Subcutaneous adipose tissue (tissue), 4 donors: Measurements from ENCODE around the gene AGMO. TPM values are rescaled to one million over a fixed set of nuclear protein-coding genes. Genes with fewer than 3 reads are reported as not detected.

Experiments
- CTCF ChIP-seq: fragments of 450-650 bp; IDR thresholded peaks from one replicate; pipeline ENCODE4 v1.5.1; 2016; ENCODE audit warnings: low read depth, mild to moderate bottlenecking, control low read depth, antibody characterized with exemption, moderate library complexity
- total RNA-seq, 4 donors: library from RNA; depleted of rRNA; stranded (reverse); fragments of >200 nt; gene quantifications; one replicate each; pipeline ENCODE4 v1.1.0, GENCODE V29; 2016

AGMO gene
- total RNA-seq, 4 donors from 2014 or later = 2.4 to 28.6 (median 10.2) TPM

- TF ChIP-seq CTCF = no peak
Measured at GRCh38 chr7:15225981-15226380, 335.8 kb downstream of the AGMO start.

- TF ChIP-seq CTCF = no peak
Measured at GRCh38 chr7:15219758-15220157, 342.1 kb downstream of the AGMO start.

GRCh38 chr7:15218261-15218660, 343.6 kb downstream of the AGMO start:
- no peak for TF ChIP-seq CTCF

- TF ChIP-seq CTCF = no peak
Measured at GRCh38 chr7:15215616-15216015, 346.2 kb downstream of the AGMO start.

- no peak for TF ChIP-seq CTCF
Measured at GRCh38 chr7:15214976-15215375, 346.8 kb downstream of the AGMO start.

GRCh38 chr7:15213093-15213492, 348.7 kb downstream of the AGMO start:
- TF ChIP-seq CTCF = no peak

GRCh38 chr7:15209429-15209828, 352.4 kb downstream of the AGMO start:
- TF ChIP-seq CTCF = no peak

- no peak for TF ChIP-seq CTCF
Measured at GRCh38 chr7:15204421-15204820, 357.4 kb downstream of the AGMO start.
